RWPE1 (cell line): ENCODE measurements around the gene PARP3.

ENCODE experiments used
- CTCF ChIA-PET: fragments of 350-600 bp; sonication (Branson Sonifier 250); formaldehyde crosslinking; extraction: SDS; loops from one replicate; lab custom pipeline; 2021; lab: Yijun Ruan, JAX
- POLR2A ChIA-PET: fragments of 400-600 bp; formaldehyde crosslinking; extraction: SDS; loops from one replicate; lab custom pipeline; 2020; ENCODE audit warnings: antibody characterized with exemption; ENCODE audit not compliant: low non-redundant PET; lab: Yijun Ruan, JAX
- DNase-seq: peaks from one replicate; pipeline ENCODE4 v3.0.0; 2012; ENCODE audit warnings: low spot score
- H3K27ac ChIP-seq: fragments of 450-650 bp; 2 replicates; pipeline ENCODE4 v1.5.1; 2017
- TF ChIP-seq, protein P1 (sequence below): fragments of 450-650 bp; conservative IDR thresholded peaks from 2 replicates; pipeline ENCODE4 v1.5.1; 2017; ENCODE audit warnings: low read depth, mild to moderate bottlenecking

Gene PARP3

DNA sequence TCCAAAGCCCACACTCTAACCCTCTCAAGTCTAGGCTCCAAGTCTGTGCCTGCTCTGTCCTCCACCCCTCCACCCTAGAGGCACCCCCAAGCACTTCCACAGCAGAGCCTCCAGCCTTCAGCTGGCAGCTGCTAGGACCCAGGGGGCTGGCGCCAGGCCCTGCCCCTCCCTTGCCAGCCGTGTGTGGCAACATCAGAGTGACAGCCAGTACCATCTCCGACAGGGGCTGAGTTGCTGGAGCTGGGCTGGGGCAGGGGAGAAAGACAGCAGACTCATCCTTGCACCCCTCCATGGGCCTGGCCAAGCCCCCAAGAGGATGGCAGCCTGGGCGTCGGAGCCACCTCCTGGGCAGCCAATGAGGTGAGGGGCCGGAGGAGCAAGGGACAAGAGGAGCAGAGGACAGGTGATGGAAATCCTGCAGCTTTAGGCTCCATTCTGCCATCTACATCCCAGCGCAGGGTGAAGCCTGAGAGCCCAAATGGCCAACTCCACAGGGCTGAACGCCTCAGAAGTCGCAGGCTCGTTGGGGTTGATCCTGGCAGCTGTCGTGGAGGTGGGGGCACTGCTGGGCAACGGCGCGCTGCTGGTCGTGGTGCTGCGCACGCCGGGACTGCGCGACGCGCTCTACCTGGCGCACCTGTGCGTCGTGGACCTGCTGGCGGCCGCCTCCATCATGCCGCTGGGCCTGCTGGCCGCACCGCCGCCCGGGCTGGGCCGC is 13.2 kb downstream of the PARP3 start, which contains the start of gene GPR62:
Gene GPR62 (plus strand): TSS at position 207 of the 718 bp plus-strand sequence. CDS start 272 bp downstream, at position 479.
- ChIA-PET POLR2A (no interaction called here), CTCF (interaction anchor here (0.8 to 0.9 kb wide), 2 partner anchors 12 to 151 kb away, joined by 3 to 4 read pairs; no protein-coding TSS in a partner anchor)
- TF ChIP-seq, protein P1, sequence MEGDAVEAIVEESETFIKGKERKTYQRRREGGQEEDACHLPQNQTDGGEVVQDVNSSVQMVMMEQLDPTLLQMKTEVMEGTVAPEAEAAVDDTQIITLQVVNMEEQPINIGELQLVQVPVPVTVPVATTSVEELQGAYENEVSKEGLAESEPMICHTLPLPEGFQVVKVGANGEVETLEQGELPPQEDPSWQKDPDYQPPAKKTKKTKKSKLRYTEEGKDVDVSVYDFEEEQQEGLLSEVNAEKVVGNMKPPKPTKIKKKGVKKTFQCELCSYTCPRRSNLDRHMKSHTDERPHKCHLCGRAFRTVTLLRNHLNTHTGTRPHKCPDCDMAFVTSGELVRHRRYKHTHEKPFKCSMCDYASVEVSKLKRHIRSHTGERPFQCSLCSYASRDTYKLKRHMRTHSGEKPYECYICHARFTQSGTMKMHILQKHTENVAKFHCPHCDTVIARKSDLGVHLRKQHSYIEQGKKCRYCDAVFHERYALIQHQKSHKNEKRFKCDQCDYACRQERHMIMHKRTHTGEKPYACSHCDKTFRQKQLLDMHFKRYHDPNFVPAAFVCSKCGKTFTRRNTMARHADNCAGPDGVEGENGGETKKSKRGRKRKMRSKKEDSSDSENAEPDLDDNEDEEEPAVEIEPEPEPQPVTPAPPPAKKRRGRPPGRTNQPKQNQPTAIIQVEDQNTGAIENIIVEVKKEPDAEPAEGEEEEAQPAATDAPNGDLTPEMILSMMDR: no peak
- no peak for DNase-seq
- peak within 1 kb of the TSS; percentile 78 for H3K27ac ChIP-seq

DNA sequence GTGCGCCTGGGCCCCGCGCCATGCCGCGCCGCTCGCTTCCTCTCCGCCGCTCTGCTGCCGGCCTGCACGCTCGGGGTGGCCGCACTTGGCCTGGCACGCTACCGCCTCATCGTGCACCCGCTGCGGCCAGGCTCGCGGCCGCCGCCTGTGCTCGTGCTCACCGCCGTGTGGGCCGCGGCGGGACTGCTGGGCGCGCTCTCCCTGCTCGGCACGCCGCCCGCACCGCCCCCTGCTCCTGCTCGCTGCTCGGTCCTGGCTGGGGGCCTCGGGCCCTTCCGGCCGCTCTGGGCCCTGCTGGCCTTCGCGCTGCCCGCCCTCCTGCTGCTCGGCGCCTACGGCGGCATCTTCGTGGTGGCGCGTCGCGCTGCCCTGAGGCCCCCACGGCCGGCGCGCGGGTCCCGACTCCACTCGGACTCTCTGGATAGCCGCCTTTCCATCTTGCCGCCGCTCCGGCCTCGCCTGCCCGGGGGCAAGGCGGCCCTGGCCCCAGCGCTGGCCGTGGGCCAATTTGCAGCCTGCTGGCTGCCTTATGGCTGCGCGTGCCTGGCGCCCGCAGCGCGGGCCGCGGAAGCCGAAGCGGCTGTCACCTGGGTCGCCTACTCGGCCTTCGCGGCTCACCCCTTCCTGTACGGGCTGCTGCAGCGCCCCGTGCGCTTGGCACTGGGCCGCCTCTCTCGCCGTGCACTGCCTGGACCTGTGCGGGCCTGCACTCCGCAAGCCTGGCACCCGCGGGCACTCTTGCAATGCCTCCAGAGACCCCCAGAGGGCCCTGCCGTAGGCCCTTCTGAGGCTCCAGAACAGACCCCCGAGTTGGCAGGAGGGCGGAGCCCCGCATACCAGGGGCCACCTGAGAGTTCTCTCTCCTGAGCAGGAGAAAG is 14.0 kb downstream of the PARP3 start:
- TF ChIP-seq, protein P1: peak; percentile 78
- DNase-seq: peak; percentile 43
- CTCF ChIA-PET: interaction anchor here (0.8 to 1.2 kb wide), 4 partner anchors 9 to 151 kb away, joined by 3 to 4 read pairs (median 3); no protein-coding TSS in a partner anchor
- peak overlapping the region; percentile 78 for H3K27ac ChIP-seq
- POLR2A ChIA-PET: no interaction called here

- no peak for DNase-seq
- POLR2A ChIA-PET: interaction anchor here (0.9 kb wide), 1 partner anchor 12 kb away, joined by 3 read pairs; no protein-coding TSS in a partner anchor
- peak overlapping the region; percentile 78 for H3K27ac ChIP-seq
- CTCF ChIA-PET: interaction anchor here (0.5 to 1.2 kb wide), 4 partner anchors 11 to 1361 kb away, joined by 3 to 5 read pairs (median 3); no protein-coding TSS in a partner anchor
- TF ChIP-seq, protein P1: no peak
Measured at GRCh38 chr3:51957520-51958205, 15.5 kb downstream of the PARP3 start.

GRCh38 chr3:51958603-51959521 is 16.7 kb downstream of the PARP3 start:
- CTCF ChIA-PET: no interaction called here
- TF ChIP-seq, protein P1: no peak
- peak overlapping the region; percentile 1; the same call in 1 of the 2 replicates for H3K27ac ChIP-seq
- DNase-seq: no peak
- POLR2A ChIA-PET: no interaction called here

- POLR2A ChIA-PET: no interaction called here
Measured at GRCh38 chr3:51959651-51960050, 17.5 kb downstream of the PARP3 start.

More at GRCh38 chr3:51959651-51960050, 17.5 kb downstream of the PARP3 start:
- DNase-seq: no peak
- CTCF ChIA-PET: no interaction called here
- TF ChIP-seq, protein P1: no peak
- peak overlapping the region; percentile 1; the same call in 1 of the 2 replicates for H3K27ac ChIP-seq
